GM12891 (cell line): ENCODE results near the gene AQP10.

Source experiments
- DNase-seq: peaks from one replicate; pipeline ENCODE4 v3.0.0; 2011; ENCODE audit warnings: low spot score; ENCODE audit not compliant: insufficient read length
- FAIRE-seq: peaks from 2 replicates; lab custom pipeline; 2011; peaks lifted over from hg19 to GRCh38; lab: Jason Lieb, UNC
- PAX5 ChIP-seq: IDR thresholded peaks from 2 replicates; pipeline ENCODE4 v1.6.1; 2011; ENCODE audit warnings: low read length, moderate library complexity, mild to moderate bottlenecking; ENCODE audit not compliant: insufficient read depth, severe bottlenecking
- POLR2A ChIP-seq: IDR thresholded peaks from 2 replicates; pipeline ENCODE4 v1.6.1; 2011; ENCODE audit warnings: low read depth, low read length, control low read depth
- POLR2AphosphoS5 ChIP-seq: IDR thresholded peaks from 2 replicates; pipeline ENCODE4 v1.6.1; 2011; ENCODE audit warnings: low read depth, low read length, control low read depth
- POU2F2 ChIP-seq: IDR thresholded peaks from 2 replicates; pipeline ENCODE4 v1.6.1; 2011; ENCODE audit warnings: low read depth, mild to moderate bottlenecking, control low read depth, low read length, moderate library complexity
- SPI1 ChIP-seq: IDR thresholded peaks from 2 replicates; pipeline ENCODE4 v1.6.1; 2011; ENCODE audit warnings: low read depth, low read length, control low read depth
- TAF1 ChIP-seq: IDR thresholded peaks from 2 replicates; pipeline ENCODE4 v1.6.1; 2011; ENCODE audit warnings: low read depth, low read length, control low read depth

AQP10 gene

GRCh38 chr1:154346276-154346917 lies 25.5 kb downstream of the AQP10 start:
- no peak for FAIRE-seq
- DNase-seq, result no peak
- TF ChIP-seq TAF1, result no peak

- DNase-seq (no peak), FAIRE-seq (no peak)
- TF ChIP-seq PAX5, result no peak
- TF ChIP-seq POLR2A, result no peak
- no peak for TF ChIP-seq POLR2AphosphoS5
- no peak for TF ChIP-seq SPI1
- TF ChIP-seq POU2F2, result no peak
- no peak for TF ChIP-seq TAF1
These were observed 27.1 kb downstream of the AQP10 start for GRCh38 chr1:154347961-154348360.

- no peak for DNase-seq
- no peak for FAIRE-seq
- TF ChIP-seq POLR2A (no peak), POLR2AphosphoS5 (no peak), POU2F2 (no peak), PAX5 (no peak), TAF1 (no peak), SPI1 (no peak)
These were observed 27.7 kb downstream of the AQP10 start for GRCh38 chr1:154348429-154349076.

- TF ChIP-seq SPI1 (no peak), POLR2AphosphoS5 (no peak), PAX5 (no peak), POLR2A (no peak), TAF1 (no peak), POU2F2 (no peak)
- DNase-seq (no peak), FAIRE-seq (no peak)
These were observed 28.2 kb downstream of the AQP10 start for GRCh38 chr1:154349121-154349520.

- no peak for TF ChIP-seq PAX5
- no peak for TF ChIP-seq TAF1
- TF ChIP-seq POU2F2, result no peak
- DNase-seq, result no peak
- FAIRE-seq, result no peak
These were observed 29.5 kb downstream of the AQP10 start for GRCh38 chr1:154350383-154350782.

GRCh38 chr1:154351363-154352068 lies 30.6 kb downstream of the AQP10 start:
- DNase-seq (no peak), FAIRE-seq (no peak)
- TF ChIP-seq TAF1, result no peak
- no peak for TF ChIP-seq SPI1
- TF ChIP-seq POLR2AphosphoS5, result no peak
- no peak for TF ChIP-seq POU2F2
- TF ChIP-seq PAX5, result no peak
- TF ChIP-seq POLR2A, result no peak

- TF ChIP-seq SPI1, result no peak
- no peak for TF ChIP-seq POU2F2
- no peak for TF ChIP-seq POLR2AphosphoS5
- TF ChIP-seq TAF1, result no peak
- DNase-seq, result no peak
- FAIRE-seq, result no peak
These were observed 31.3 kb downstream of the AQP10 start for GRCh38 chr1:154352245-154352580.

DNA sequence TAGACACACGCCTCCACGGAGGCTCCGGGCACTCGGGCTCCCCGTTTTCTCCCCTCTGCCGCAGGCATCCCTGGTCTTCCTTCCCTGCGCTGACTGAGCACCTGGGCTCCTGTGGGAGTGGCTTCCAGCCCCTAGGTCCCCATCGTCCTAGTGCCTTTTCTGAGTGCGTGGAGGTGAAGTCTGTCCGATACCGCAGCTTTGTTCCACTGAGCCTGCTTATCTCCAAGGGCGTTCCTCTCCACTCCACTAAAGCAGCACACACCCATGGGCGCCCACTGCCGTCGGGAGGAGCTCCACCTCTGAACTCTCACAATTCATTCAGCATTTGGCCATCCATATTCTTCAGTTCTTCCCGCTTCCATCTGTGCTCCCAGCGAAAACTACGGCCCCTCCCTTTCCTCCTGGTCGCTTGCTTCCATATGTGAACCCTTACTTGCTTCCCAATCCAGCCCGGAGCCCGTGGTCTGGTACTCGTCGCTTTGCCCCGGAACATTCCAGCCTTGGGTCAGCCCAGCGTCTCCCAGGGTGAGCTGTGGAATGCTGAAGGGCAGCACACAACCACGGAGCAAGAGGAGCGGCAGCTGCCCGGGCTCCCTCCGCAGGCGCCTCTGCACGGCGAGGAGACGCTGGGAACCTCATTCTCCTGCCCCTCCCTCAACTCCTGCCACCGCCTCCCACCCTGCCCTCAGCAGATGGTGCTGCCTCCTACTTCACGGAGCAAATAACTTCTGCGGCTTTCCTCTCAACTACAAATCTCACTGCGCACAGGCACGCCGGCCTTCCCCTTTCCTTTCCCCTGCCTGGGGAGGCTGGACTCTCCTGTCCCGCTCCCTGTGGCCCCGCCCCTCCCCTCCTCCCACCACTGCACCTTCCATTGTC lies 31.9 kb downstream of the AQP10 start:
- no peak for TF ChIP-seq POLR2AphosphoS5
- no peak for TF ChIP-seq POU2F2
- TF ChIP-seq PAX5, result no peak
- TF ChIP-seq POLR2A, result no peak
- no peak for TF ChIP-seq TAF1
- no peak for TF ChIP-seq SPI1
- DNase-seq (no peak), FAIRE-seq (no peak)

DNA sequence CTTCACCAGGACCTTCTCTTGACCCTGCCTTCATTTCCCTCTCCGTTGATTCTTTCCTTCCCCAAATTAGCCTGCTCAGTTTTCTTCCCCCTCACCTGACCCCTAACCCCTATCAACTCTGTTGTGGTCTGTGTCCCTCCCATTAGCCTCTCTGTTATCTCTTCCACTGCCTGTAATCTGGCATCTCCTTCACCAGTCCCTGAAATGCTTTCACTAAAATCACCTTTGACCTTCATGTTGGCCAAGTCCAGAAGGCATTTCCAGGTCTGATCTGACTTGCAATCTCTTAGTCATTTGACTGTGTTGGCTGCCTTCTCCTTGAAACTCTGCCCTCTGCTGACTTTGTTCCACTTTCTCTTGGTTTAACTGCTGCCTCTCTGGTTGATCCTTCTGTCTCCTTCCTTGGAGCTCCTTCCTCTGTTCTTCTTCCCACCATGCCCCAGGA lies 32.6 kb downstream of the AQP10 start:
- DNase-seq (no peak), FAIRE-seq (peak; percentile 20)
- TF ChIP-seq POLR2AphosphoS5, result no peak
- no peak for TF ChIP-seq POLR2A
- no peak for TF ChIP-seq PAX5
- TF ChIP-seq TAF1, result no peak
- no peak for TF ChIP-seq POU2F2
- TF ChIP-seq SPI1, result no peak
